CD14-positive monocyte (primary cell): ENCODE data around the gene HSD11B2. TPM values are rescaled to one million over a fixed set of nuclear protein-coding genes. Genes with fewer than 3 reads are reported as not detected.

Experiments used
- DNase-seq, 3 donors: peaks; one replicate each; pipeline ENCODE4 v3.0.0-alpha.2; 2011 to 2022
- H2AFZ ChIP-seq: 2 replicates; pipeline ENCODE4 v1.6.0; 2012; ENCODE audit warnings: mild to moderate bottlenecking, low read depth, low read length, inconsistent platforms; ENCODE audit not compliant: insufficient read depth, poor library complexity, severe bottlenecking
- H3K27ac ChIP-seq, 2 donors: 1 replicate in 1 of 2; 2 replicates in 1 of 2; pipeline ENCODE4 v1.5.1; 2012 to 2013; ENCODE audit warnings: low read length in 2 of 2, control low read depth in 1 of 2, inconsistent platforms in 1 of 2, low read depth in 1 of 2, mild to moderate bottlenecking in 1 of 2
- H3K27me3 ChIP-seq, 2 donors: one replicate each; pipeline versions ENCODE4 v1.6.0 to v1.6.1; 2011 to 2013; ENCODE audit warnings: low read length in 2 of 2; ENCODE audit not compliant: control insufficient read depth in 2 of 2, insufficient read depth in 2 of 2
- H3K36me3 ChIP-seq, 2 donors: replicated peaks in 1 of 2; 1 replicate in 1 of 2; 2 replicates in 1 of 2; pipeline versions ENCODE4 v1.5.1 to v1.6.1; 2012 to 2013; ENCODE audit warnings: low read length in 2 of 2, control low read depth in 1 of 2, inconsistent platforms in 1 of 2, mild to moderate bottlenecking in 1 of 2; ENCODE audit not compliant: insufficient read depth in 2 of 2, control insufficient read depth in 1 of 2
- H3K4me1 ChIP-seq, 2 donors: 1 replicate in 1 of 2; 2 replicates in 1 of 2; pipeline versions ENCODE4 v1.5.1 to v1.6.1; 2012 to 2013; ENCODE audit warnings: low read length in 2 of 2, control low read depth in 1 of 2, inconsistent platforms in 1 of 2, mild to moderate bottlenecking in 1 of 2, moderate library complexity in 1 of 2; ENCODE audit not compliant: insufficient read depth in 2 of 2, control insufficient read depth in 1 of 2
- H3K4me2 ChIP-seq: replicated peaks from 2 replicates; pipeline ENCODE3; 2012; ENCODE audit warnings: low read length, moderate library complexity, mild to moderate bottlenecking; ENCODE audit not compliant: poor library complexity, severe bottlenecking; ENCODE audit errors: extremely low read depth
- H3K4me3 ChIP-seq, 3 experiments: fragments of 200-600 bp in 1 of 3; sonication (generic) in 1 of 3; replicated peaks in 1 of 3; 1 replicate in 2 of 3; 2 replicates in 1 of 3; pipeline ENCODE4 v1.5.1; 2011 to 2013; ENCODE audit warnings: low read length in 3 of 3, mild to moderate bottlenecking in 3 of 3, control low read depth in 2 of 3, low read depth in 2 of 3, inconsistent platforms in 1 of 3, moderate library complexity in 1 of 3
- H3K79me2 ChIP-seq: 2 replicates; pipeline ENCODE4 v1.6.0; 2012; ENCODE audit warnings: mild to moderate bottlenecking, control low read depth, inconsistent platforms, low read length, moderate library complexity; ENCODE audit not compliant: insufficient read depth
- H3K9ac ChIP-seq: 2 replicates; pipeline ENCODE4 v1.6.0; 2017; ENCODE audit warnings: low read length, mild to moderate bottlenecking; ENCODE audit not compliant: insufficient read depth, poor library complexity, severe bottlenecking
- H3K9me3 ChIP-seq, 2 donors: replicated peaks in 1 of 2; 1 replicate in 1 of 2; 2 replicates in 1 of 2; pipeline versions ENCODE4 v1.5.1 to v1.6.1; 2012 to 2013; ENCODE audit warnings: low read length in 2 of 2, control low read depth in 1 of 2; ENCODE audit not compliant: control insufficient read depth in 1 of 2, insufficient read depth in 1 of 2
- H4K20me1 ChIP-seq: 2 replicates; pipeline ENCODE4 v1.6.0; 2012; ENCODE audit warnings: mild to moderate bottlenecking, low read length, control low read depth, moderate library complexity; ENCODE audit not compliant: insufficient read depth
- H3K27ac Mint-ChIP-seq, 7 donors: one replicate each; pipeline ENCODE4 v1.8.0; 2020; ENCODE audit warnings: mild to moderate bottlenecking in 7 of 7, mixed read lengths in 7 of 7, moderate library complexity in 6 of 7, inconsistent platforms in 2 of 7
- H3K27me3 Mint-ChIP-seq, 3 donors: one replicate each; pipeline ENCODE4 v1.8.0; 2021 to 2022; ENCODE audit warnings: low read depth in 3 of 3, mild to moderate bottlenecking in 3 of 3, mixed read lengths in 3 of 3, moderate library complexity in 3 of 3, inconsistent platforms in 1 of 3
- H3K36me3 Mint-ChIP-seq, 2 donors: one replicate each; pipeline ENCODE4 v1.8.0; 2020; ENCODE audit warnings: mixed read lengths in 2 of 2, inconsistent platforms in 1 of 2, mild to moderate bottlenecking in 1 of 2
- H3K4me1 Mint-ChIP-seq: one replicate; pipeline ENCODE4 v1.8.0; 2020; ENCODE audit warnings: mild to moderate bottlenecking, mixed read lengths
- H3K4me3 Mint-ChIP-seq, 2 donors: one replicate each; pipeline ENCODE4 v1.8.0; 2020; ENCODE audit warnings: mild to moderate bottlenecking in 2 of 2, mixed read lengths in 2 of 2, moderate library complexity in 1 of 2
- H3K9me3 Mint-ChIP-seq, 7 donors: one replicate each; pipeline ENCODE4 v1.8.0; 2020 to 2022; ENCODE audit warnings: mixed read lengths in 7 of 7, mild to moderate bottlenecking in 6 of 7, moderate library complexity in 6 of 7, inconsistent platforms in 2 of 7
- CTCF ChIP-seq: fragments of 200-600 bp; IDR thresholded peaks from one replicate; pipeline ENCODE4 v1.8.0; 2022; ENCODE audit warnings: antibody characterized with exemption, mild to moderate bottlenecking
- WGBS: methylation state at CpG from one replicate; pipeline ENCODE4 v1.1.5; 2013; ENCODE audit warnings: missing lambda C conversion rate; ENCODE audit not compliant: insufficient coverage; 5-methylcytosine and 5-hydroxymethylcytosine counted together
- intact Hi-C, 2 donors: fragments of 100-400 bp; cut with micrococcal nuclease; formaldehyde crosslinking; loops; one replicate each; pipeline versions ENCODE4 v1.15.0 to v1.15.1; 2023
- polyA plus RNA-seq, 3 donors: library from polyadenylated mRNA; depleted of rRNA in 1 of 3; unstranded in 2 of 3; stranded (reverse) in 1 of 3; fragments of 300-500 nt in 2 of 3; fragments of >200 nt in 1 of 3; fragmentation: Illumina TruSeq in 2 of 3; gene quantifications; 1 replicate in 2 of 3; 2 replicates in 1 of 3; pipeline ENCODE4 v1.2.3, GENCODE V29; 2012 to 2021

Gene HSD11B2
- polyA plus RNA-seq, 3 donors: not detected

GRCh38 chr16:67396159-67397035, 34.5 kb upstream of the HSD11B2 start:
- H2AFZ ChIP-seq: no peak overlapping the region
- peaks cover 0 to 8% (median 0%) of the 10 kb centered on the region in 7 donors for H3K9me3 Mint-ChIP-seq
- no peak overlapping the region for H3K9ac ChIP-seq
- peaks cover 28% of the 10 kb centered on the region for H4K20me1 ChIP-seq
- H3K9me3 ChIP-seq: no peaks in the 10 kb centered on the region
- H3K4me3 ChIP-seq: peak overlapping the region in 1 of 3 experiments; percentile 78
- intact Hi-C loops: loop anchor here (5.0 kb wide), 3 partner anchors 49 to 119 kb away; partner anchors contain the start of gene PLEKHG4 (in 1 of the 2)
- no peak overlapping the region for H3K27ac Mint-ChIP-seq
- peaks cover 15 to 47% (median 24%) of the 10 kb centered on the region in 3 donors for H3K27me3 Mint-ChIP-seq
- no peak overlapping the region for H3K4me3 Mint-ChIP-seq
- no peaks in the 10 kb centered on the region for H3K36me3 ChIP-seq
- no peak for TF ChIP-seq CTCF
- peak overlapping the region; percentile 87 for H3K4me2 ChIP-seq
- peaks cover 44% of the 10 kb centered on the region for H3K4me1 Mint-ChIP-seq
- peaks cover 4 to 5% of the 10 kb centered on the region in 2 donors for H3K36me3 Mint-ChIP-seq
- peak in 2 of 3 donors; percentile 21 to 38 for DNase-seq
- H3K27ac ChIP-seq: no peak overlapping the region
- H3K27me3 ChIP-seq: peaks cover 0 to 19% of the 10 kb centered on the region in 2 donors
- 74% methylated on average over 26 of the region's 31 CpGs for WGBS
- H3K4me1 ChIP-seq: peaks cover 57 to 62% of the 10 kb centered on the region in 2 donors
- H3K79me2 ChIP-seq: no peaks in the 10 kb centered on the region

- intact Hi-C loops: loop anchor here (5.0 kb wide), 3 partner anchors 50 to 120 kb away; partner anchors contain the start of gene PLEKHG4 (in 1 of the 2)
- Histone ChIP-seq H3K9ac (no peak overlapping the region), H2AFZ (no peak overlapping the region), H3K27me3 (peaks cover 0 to 19% of the 10 kb centered on the region in 2 donors), H3K4me2 (no peak overlapping the region), H3K36me3 (no peaks in the 10 kb centered on the region), H3K79me2 (no peaks in the 10 kb centered on the region), H3K4me1 (peaks cover 49 to 54% of the 10 kb centered on the region in 2 donors), H4K20me1 (peaks cover 19% of the 10 kb centered on the region), H3K27ac (no peak overlapping the region), H3K9me3 (no peaks in the 10 kb centered on the region), H3K4me3 (no peak overlapping the region)
- no peak for TF ChIP-seq CTCF
- Mint-ChIP-seq H3K4me3 (no peak overlapping the region), H3K4me1 (peaks cover 36% of the 10 kb centered on the region), H3K36me3 (peaks cover 4 to 5% of the 10 kb centered on the region in 2 donors), H3K27me3 (peaks cover 12 to 43% (median 21%) of the 10 kb centered on the region in 3 donors), H3K27ac (no peak overlapping the region), H3K9me3 (peaks cover 0 to 8% (median 0%) of the 10 kb centered on the region in 7 donors)
- WGBS: over 99% methylated on average over 11 of the region's 15 CpGs
- DNase-seq: peak in 1 of 3 donors; percentile 3
Observed at GRCh38 chr16:67397036-67397801, 33.7 kb upstream of the HSD11B2 start.
